GM21528 (cell line): Measurements from ENCODE around the gene BSCL2.
A peak's percentile ranks its signal among the peaks of the same experiment; 100 is the strongest.
"Not testable (repeated sequence)": the region's sequence is repeated elsewhere in the genome, so short reads cannot be mapped to it uniquely, and the experiment has no call there.

Experiments used
- ATAC-seq: cut with Tn5 transposase; IDR thresholded peaks from one replicate; pipeline ENCODE4 v1.9.1; 2021; ENCODE audit warnings: mild to moderate bottlenecking, moderate library complexity; ENCODE audit not compliant: unreplicated experiment, low FRiP score

BSCL2 gene

DNA sequence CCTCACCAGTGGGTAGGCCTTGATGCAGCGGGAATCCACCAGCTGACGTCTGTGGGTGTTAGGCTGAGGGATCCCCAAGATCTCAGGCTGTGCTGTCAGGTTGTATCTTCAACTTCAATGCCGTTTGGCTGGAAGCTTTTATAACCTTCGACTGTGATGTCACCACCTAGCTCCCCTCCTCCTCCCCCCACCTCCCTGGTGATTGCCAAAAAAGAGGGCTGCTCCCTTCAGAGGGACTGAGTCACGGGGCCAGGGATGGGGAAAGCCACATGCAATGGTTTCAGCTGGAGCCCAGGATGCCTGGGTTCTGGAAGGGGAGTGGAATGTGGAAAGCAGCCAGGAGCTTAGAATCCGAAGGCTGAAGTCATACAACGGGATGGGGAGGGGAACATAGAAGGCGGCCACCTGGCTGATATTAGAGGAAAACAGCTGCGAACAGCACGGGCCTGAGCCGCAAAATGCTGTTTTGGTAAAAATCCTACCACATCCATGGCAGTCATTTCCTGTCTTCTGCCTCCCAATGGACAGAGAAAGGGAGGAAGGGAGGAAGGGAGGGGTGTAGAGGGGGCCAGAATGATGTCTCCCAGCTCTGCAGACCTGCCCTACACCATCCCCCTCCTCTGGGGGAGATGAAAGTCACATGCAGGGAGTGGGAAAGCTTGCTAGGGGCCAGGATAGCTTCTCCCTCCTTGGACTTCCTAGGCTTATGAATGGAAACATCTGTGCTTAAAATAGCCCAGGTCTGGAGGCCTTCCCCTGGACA, 17.6 kb downstream of the BSCL2 start, which contains the start of gene LRRN4CL:
TSS of gene LRRN4CL (minus strand) at position 110 of the 763 bp plus-strand sequence. CDS start 1,022 bp downstream, outside the sequence.
- ATAC-seq, result no peak

DNA sequence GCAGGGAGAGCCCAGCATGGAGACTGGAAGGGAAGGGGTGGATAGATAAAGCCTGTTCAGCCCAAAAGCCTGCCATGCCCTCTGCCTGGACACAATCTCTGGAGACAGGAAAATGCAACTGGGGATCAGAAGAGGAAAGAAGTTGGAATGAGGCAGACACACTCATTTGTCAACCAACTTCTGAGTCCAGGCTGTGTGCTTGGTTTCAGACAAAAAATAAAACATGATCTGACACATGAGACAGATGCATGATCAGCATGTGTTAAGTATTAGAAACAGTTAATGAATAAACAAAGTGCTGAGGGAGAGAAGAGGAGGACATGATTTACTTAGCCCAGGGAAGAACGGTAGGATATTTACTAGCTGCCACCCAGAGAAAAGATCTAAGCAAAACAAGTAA, 18.7 kb downstream of the BSCL2 start:
- no peak for ATAC-seq

DNA sequence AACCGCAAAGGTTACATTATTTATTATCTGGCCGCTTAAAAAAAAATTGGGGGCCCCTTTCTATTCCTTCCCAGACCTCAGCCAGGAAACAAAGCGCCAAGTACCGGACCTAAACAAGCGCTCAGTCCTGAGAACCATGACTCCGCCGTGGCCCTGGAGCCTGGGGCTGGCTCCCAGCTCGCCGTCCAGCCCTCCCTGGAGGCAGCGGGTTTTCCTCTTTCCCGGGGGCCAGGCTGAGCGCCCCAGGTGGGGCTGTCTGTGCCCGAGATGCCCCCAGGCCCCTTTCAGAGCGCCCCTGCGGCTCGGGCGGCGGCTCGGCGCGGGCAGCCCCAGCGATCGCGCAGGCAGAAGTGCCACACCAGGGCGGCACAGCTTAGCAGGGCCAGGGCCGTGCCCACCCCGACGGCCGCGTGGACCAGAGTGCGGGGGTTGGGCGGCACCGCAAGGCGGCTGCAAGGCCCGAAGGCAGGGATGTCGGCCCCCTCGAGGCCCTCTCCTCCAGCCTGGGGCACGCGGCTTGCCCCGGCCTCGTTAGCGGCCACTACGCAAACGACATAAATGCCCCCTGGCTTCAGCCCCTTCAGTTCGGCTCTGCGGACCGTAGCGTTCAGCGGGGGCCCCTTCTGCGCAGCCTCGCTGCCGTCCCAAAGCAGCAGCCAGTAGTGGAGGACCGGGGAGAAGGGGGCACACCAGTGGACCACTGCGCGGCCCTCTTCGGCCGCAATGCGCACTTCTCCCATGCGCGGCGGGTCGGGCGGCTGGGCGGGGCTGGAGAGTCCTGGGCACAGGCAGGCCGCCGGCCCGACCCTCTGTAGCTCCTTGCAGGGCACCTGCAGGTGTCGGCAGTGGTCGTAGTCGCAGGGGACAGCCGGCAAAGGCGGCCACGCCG, 19.5 kb downstream of the BSCL2 start:
- no peak for ATAC-seq

DNA sequence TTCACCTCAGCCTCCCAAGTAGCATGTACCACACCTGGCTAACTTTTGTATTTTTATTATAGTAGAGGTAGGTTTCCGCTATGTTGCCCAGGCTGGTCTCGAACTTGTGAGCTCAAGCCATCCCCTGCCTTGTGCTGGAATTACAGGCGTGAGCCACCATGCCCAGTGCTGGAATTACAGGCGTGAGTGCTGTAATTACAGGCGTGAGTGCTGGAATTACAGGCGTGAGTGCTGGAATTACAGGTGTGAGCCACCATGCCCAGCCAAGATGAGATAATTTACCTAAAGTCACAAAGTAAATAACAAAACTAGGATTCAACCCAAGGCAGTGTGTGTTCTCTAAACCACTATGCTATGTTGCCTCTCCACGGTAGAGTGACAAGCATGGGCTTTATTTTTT, 24.7 kb downstream of the BSCL2 start:
- ATAC-seq, result no peak

DNA sequence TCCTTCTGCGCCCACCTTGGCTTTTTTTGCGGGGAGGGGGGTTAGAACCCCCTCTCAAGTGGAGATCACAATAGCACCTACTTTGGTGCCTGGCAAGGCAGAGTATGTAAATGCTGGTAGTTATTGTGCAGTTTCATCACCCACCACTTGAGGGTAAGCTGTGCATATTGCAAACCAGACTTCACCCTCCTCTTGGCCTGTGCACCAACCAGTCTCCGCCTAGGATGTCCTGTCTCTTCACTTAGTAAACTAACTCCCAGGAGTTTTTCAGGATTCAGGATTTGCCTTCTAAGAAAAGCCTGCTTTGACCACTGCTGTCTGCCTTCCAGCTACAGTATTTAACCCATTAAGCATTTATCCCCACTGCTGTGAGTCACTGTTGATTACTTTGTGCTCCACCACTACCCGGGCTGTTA, 26.4 kb downstream of the BSCL2 start:
- ATAC-seq, result no peak

DNA sequence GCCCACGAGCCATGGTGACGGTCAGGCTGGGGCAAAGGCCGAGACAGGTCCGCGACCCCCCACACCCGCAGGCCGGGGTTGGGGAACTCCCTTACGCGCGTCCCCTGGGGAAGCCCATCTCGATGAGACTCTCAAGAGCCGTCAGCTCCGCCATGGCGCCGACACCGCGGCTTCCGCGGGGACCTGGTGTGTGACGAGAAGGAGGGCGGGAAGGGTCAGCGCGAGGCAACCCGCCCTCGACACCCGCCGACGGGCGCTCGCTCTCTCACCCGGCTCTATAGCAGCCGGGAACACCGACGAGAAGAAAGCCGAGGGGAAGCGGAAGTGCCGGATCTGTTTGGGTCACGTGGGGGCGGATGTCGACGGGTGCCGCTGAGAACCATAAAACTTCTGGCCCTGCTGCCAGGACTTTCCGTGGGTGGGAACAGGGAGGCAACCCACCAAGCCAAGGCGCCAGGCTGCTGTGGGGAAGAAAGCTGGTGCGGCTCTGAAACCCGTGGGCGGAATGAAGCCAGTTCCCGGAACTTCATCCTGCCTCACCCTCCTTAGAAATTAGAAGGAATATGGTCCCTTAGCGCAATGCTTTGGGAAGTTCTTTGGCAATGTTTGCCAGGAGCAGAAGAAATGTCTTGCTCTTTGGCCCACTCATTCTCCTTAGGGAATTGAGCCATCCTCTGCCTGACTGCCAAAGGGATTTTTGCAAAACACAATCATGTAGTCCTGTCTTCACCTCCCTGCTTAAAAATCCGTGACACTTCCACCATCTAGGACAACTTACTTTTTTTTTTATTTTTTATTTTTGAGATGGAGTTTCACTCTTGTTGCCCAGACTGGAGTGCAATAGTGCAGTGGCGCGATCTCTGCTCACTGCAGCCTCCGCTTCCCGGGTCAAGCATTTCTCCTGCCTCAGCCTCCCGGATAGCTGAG, 28.2 kb downstream of the BSCL2 start, which contains the start of gene UBXN1:
TSS of gene UBXN1 (minus strand) at position 304 of the 927 bp plus-strand sequence. CDS start at position 154, 150 bp downstream.
- ATAC-seq, result no peak

DNA sequence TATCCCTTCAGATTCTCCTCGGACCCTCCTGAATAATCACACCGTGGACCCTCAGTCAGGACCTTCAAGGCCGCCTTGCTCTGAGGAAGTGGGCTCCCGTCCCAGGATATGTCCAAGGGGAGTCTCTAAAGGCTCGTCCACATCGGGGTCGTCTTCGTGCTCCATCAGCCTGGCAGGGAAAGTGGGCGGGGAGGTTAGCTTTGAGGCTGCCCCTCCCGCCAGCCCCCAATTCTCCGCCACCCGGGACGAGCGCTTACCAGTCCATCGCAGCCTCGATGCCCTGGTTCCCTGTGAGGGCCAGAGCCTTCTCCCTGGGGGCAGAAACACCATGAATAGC, 28.8 kb downstream of the BSCL2 start:
- ATAC-seq, result no peak

DNA sequence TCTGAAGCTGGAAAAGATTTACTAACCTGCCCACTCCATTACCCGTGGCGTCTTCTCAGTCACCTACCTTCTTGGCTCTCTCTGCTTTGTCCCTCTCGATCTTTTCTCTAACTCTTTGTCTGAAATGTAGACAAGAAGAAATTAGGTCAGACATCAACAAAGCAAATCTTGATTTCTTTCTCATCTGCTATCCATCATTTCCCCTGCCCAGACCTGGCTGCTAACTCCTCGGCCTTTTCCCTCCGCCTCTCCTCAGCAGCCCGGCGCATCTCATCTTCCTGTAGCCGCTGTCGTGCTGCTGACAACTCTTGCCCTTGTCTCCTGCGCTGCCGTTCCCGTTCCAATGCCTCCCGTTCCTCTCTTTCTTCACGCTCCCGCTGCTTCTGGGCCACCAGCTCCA, 29.5 kb downstream of the BSCL2 start:
- ATAC-seq, result no peak

DNA sequence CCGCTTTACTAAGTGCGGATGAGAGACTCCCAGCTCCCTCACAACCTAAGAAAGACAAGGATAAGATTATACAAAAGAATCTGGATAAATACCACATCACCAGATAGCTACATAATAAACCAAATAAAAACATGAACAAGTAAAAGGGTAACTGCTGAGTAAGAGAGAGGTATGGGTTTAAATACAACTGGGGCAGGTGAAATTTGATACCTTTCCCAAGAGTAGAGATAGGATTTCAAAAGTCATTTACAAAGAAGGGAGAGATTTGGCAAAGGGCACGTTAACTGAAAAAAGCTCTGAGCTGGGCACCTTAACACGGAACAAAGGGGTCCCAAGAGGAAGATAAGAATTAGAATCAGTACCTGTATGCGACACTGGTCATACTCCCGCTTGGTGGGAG, 30.1 kb downstream of the BSCL2 start:
- ATAC-seq, result no peak

DNA sequence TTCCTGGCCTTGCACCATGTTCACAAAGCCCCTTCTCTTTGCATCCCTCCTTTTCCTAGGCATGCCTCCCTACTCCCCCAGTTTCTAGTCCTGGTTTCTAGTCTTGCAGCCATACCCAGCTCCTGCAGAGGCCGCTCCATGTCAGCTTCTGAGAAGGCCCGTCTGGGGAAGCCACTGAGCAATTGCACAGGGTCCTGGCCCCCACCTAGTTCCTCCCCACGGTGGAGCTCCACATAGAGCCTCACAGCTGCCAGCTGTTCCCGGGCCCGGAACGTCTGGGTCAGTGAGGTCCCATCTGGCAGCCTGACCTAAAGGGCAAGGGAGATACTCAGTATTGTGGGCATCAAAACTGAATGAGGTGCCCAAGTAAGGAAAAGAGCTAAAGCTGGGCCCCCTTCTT, 30.5 kb downstream of the BSCL2 start:
- ATAC-seq, result no peak

DNA sequence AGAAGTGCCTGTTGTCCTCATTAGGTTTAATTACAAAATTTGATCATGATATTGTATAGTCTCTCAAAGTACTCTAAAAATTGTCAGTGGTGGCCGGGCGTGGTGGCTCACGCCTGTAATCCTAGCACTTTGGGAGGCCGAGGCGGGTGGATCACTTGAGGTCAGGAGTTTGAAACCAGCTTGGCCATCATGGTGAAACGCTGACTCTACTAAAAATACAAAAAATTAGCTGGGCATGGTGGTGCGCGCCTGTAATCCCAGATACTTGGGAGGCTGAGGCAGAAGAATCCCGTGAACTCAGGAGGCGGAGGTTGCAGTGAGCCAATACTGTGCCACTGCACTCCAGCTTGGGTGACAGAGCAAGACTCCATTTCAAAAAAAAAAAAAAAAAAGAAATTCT, 31.8 kb downstream of the BSCL2 start:
- not testable (repeated sequence) for ATAC-seq

DNA sequence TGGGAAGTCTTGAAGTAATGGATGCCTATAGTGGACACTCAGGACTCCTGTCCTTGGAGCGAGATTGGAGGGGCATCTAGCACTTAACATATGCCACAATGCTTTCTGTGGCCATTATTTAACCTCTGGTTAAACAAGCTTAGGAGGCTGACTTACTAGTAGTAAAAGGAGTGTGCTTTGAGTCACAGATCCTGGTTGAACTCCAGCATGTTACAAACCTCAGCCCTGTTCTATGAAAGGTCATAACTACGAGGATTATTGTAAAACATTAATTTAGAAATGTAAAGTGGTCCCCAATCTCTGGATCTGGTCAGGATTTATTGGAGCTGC, 34.1 kb downstream of the BSCL2 start:
- ATAC-seq, result no peak

DNA sequence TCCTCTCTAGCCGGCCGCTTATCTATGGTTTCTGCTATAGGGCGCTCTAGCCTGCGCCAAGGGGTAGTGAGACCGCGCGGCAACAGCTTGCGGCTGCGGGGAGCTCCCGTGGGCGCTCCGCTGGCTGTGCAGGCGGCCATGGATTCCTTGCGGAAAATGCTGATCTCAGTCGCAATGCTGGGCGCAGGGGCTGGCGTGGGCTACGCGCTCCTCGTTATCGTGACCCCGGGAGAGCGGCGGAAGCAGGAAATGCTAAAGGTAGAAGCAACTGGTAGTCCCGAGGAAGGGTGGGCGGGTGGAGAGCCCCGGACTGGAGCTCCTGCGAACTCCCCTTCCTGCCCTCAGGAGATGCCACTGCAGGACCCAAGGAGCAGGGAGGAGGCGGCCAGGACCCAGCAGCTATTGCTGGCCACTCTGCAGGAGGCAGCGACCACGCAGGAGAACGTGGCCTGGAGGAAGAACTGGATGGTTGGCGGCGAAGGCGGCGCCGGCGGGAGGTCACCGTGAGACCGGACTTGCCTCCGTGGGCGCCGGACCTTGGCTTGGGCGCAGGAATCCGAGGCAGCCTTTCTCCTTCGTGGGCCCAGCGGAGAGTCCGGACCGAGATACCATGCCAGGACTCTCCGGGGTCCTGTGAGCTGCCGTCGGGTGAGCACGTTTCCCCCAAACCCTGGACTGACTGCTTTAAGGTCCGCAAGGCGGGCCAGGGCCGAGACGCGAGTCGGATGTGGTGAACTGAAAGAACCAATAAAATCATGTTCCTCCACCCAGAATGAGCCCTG, 35.4 kb downstream of the BSCL2 start, which contains the start of the genes LBHD1 and UQCC3:
TSS of gene LBHD1 (minus strand) at position 660 of the 782 bp plus-strand sequence. CDS start 2,236 bp downstream, outside the sequence.
TSS of gene UQCC3 (plus strand) at position 66 of the 782 bp plus-strand sequence. CDS start at position 139, 73 bp downstream.
- ATAC-seq, result peak; percentile 49

DNA sequence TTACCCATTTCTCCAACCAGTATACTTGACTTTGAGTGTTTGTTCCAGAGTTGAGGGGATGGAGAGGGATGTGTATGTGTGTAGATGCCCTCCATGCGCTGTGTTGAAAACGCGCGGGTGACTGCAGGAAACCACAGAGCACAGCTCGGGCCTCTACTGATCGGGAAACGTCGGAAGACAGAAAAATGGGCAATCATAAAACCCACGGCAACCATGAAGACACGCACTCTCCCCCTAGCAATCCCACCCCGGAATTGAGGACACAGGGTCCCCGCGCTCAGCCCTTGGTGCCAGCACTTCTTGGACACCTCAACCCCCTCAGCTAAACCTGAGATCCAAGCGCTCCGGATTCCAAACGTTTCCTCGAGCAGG, 36.0 kb downstream of the BSCL2 start:
- ATAC-seq, result no peak

DNA sequence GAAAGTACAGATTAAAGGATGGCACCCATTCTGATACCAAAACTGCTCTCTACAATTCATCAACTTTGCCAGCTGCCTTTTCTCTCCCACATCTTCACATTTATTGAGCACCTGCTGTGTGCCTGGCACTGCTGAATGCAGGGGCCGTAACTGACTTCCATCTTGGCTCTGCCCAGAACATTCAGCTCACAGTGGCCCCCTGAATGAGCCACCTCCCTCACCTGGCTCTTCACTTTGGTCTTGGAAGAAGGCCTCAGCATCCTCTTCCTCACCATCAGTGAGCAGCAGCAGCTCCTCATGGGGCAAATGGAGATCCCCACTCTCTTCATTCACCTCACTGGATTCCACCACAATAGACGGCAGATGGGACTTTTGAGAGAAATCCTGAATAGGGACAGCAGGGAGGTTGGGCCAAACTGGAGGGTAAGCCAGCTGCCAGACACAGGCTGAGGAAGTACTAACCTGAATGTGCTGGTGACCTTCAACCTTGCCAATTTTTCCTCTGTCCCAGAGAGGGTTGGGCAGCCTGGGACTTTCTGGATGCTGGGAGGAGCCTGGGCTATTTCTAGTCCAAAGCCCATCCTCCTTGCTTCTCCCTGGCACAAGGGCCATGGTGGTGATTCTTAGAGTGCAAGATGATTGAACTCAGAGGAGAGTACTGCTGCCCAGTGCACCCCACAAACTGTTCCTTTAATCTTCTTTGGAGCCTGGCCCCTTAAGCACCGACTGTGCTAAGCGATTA, 37.6 kb downstream of the BSCL2 start:
- no peak for ATAC-seq

DNA sequence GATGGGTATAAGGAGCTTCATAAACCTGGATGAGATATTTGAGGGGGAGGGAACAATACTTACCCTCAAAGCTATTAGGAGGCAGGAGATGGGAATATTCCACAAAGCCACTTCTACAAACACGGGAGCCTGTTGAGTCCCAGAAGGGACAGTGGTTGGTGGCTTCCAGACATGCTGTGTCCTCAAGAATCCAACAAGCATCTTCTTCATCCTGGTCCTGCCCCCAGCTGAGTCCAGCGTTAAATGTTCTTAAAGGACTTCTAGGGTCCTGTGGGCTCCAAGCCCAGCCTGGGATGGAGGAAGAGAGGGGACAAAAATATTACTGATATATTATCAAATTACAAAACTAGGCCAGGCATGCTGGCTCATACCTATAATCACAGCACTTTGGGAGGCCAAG, 39.8 kb downstream of the BSCL2 start:
- no peak for ATAC-seq

DNA sequence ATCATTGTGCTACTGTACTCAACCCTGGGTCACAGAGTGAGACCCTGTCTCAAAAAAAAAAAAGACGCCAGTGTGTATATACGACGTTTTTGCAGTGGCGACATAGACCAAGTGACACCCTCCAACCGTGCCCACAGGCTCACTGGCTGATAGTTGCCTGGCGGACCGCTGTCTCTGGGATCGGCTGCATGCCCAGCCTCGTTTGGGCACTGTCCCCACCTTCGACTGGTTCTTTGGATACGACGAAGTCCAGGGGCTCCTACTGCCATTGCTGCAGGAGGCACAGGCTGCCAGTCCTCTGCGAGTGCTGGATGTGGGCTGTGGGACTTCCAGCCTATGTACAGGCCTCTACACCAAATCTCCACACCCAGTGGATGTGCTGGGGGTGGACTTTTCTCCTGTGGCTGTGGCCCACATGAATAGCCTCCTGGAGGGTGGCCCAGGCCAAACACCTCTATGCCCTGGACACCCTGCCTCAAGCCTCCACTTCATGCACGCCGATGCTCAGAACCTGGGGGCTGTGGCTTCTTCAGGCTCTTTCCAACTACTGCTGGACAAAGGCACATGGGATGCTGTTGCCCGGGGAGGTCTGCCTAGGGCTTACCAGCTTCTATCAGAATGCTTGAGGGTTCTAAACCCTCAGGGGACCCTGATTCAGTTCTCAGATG, 40.8 kb downstream of the BSCL2 start:
- ATAC-seq, result no peak

DNA sequence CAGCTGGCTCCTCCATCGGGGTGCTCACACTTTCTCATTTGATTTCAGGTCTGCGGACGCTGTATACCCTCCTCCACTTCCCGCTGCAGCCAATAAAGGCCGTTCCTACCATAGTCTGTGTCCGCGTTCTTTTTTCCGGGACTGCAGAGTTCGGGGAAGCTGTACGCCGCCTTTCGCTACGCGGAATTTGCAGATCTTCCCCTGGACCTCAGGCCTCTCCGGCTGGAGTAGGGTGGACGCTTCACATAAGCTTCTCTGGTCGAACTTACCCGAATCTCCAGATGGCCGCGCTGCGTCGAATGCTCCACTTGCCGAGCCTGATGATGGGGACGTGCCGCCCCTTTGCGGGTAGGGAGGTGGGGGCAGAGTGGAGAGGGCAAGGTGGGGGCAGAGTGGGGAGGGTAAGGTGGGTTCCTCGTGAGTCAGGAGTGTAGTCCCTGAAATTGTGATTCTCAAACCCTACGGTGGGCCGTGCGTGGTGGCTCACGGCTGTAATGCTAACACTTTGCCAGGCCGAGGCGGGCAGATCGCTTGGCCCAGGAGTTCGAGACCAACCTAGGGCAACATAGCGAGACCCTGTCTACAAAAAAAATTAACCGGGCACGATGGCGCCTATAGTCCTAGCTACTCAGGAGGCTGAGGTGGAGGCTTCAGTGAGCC, 41.5 kb downstream of the BSCL2 start:
- ATAC-seq, result peak; percentile 23
